Muscle of arm (tissue), 12 donors: ENCODE measurements around the gene MYBPC1. TPM values are rescaled to one million over a fixed set of nuclear protein-coding genes. Genes with fewer than 3 reads are reported as not detected.
"Not testable (repeated sequence)": the region's sequence is repeated elsewhere in the genome, so short reads cannot be mapped to it uniquely, and the experiment has no call there.

Source experiments
- DNase-seq: peaks from one replicate; pipeline ENCODE4 v3.0.0-alpha.2; 2013
- polyA plus RNA-seq, 12 donors: library from polyadenylated mRNA; unstranded; fragments of 120-200 nt; gene quantifications; one replicate each; pipeline ENCODE4 v1.2.1, GENCODE V29; 2013; ENCODE audit not compliant: insufficient read length in 12 of 12

MYBPC1 gene
- polyA plus RNA-seq, 12 donors = 917 to 4,665 (median 3,965) TPM

GRCh38 chr12:101648195-101648594 is 53.4 kb downstream of the MYBPC1 start:
- no peak for DNase-seq

- no peak for DNase-seq
Observed at GRCh38 chr12:101650346-101651117, 55.8 kb downstream of the MYBPC1 start.

- no peak for DNase-seq
Observed at GRCh38 chr12:101653030-101653429, 58.3 kb downstream of the MYBPC1 start.

GRCh38 chr12:101653503-101653902 is 58.7 kb downstream of the MYBPC1 start:
- no peak for DNase-seq

- DNase-seq = no peak
Observed at GRCh38 chr12:101654442-101654841, 59.7 kb downstream of the MYBPC1 start.

- no peak for DNase-seq
Observed at GRCh38 chr12:101655393-101655792, 60.6 kb downstream of the MYBPC1 start.

GRCh38 chr12:101660662-101661061 is 65.9 kb downstream of the MYBPC1 start:
- DNase-seq = not testable (repeated sequence)

GRCh38 chr12:101663298-101663697 is 68.5 kb downstream of the MYBPC1 start:
- DNase-seq = no peak

GRCh38 chr12:101664992-101665391 is 70.2 kb downstream of the MYBPC1 start:
- DNase-seq = no peak

GRCh38 chr12:101666052-101666728 is 71.4 kb downstream of the MYBPC1 start:
- DNase-seq = no peak

GRCh38 chr12:101667591-101667990 is 72.8 kb downstream of the MYBPC1 start:
- DNase-seq = no peak

- DNase-seq = peak; percentile 8
Observed at GRCh38 chr12:101670007-101670671, 75.4 kb downstream of the MYBPC1 start.

- peak; percentile 4 for DNase-seq
Observed at GRCh38 chr12:101671157-101671791, 76.5 kb downstream of the MYBPC1 start.

GRCh38 chr12:101671833-101672232 is 77.1 kb downstream of the MYBPC1 start:
- DNase-seq = no peak

- no peak for DNase-seq
Observed at GRCh38 chr12:101675555-101675954, 80.8 kb downstream of the MYBPC1 start.

- DNase-seq = not testable (repeated sequence)
Observed at GRCh38 chr12:101676497-101676896, 81.7 kb downstream of the MYBPC1 start.

GRCh38 chr12:101678081-101678480 is 83.3 kb downstream of the MYBPC1 start:
- DNase-seq = no peak

GRCh38 chr12:101680240-101680639 is 85.5 kb downstream of the MYBPC1 start:
- no peak for DNase-seq

GRCh38 chr12:101680647-101681046 is 85.9 kb downstream of the MYBPC1 start:
- DNase-seq = no peak

GRCh38 chr12:101681627-101682026 is 86.9 kb downstream of the MYBPC1 start:
- DNase-seq = not testable (repeated sequence)

GRCh38 chr12:101685092-101685491 is 90.3 kb downstream of the MYBPC1 start:
- no peak for DNase-seq

GRCh38 chr12:101686176-101686575 is 91.4 kb downstream of the MYBPC1 start:
- no peak for DNase-seq
